ENCODE measurements around the gene F13A1. TPM values are rescaled to one million over a fixed set of nuclear protein-coding genes. Genes with fewer than 3 reads are reported as not detected.

The F13A1 gene
- total RNA-seq, 4 donors from 2014 or later: 4.1 to 90.6 (median 57.8) TPM

- no peak for DNase-seq
- no peaks in the 10 kb centered on the region for H3K36me3 ChIP-seq
- H3K27ac ChIP-seq: no peak overlapping the region
- intact Hi-C loops (cut with DNase I; ENCODE audit: low total_unique reads): no loop called here
- no peaks in the 10 kb centered on the region for H3K4me1 ChIP-seq
- no peak overlapping the region for H3K4me3 ChIP-seq
- TF ChIP-seq POLR2A (IDR thresholded peaks at IDR 0.05) (no peak), CTCF (IDR thresholded peaks at IDR 0.05) (no peak)
- H3K9me3 ChIP-seq: no peaks in the 10 kb centered on the region
- H3K27me3 ChIP-seq: no peaks in the 10 kb centered on the region
These were observed 123.7 kb downstream of the F13A1 start for GRCh38 chr6:6196762-6197161.

GRCh38 chr6:6195080-6195479 is 125.4 kb downstream of the F13A1 start:
- H3K36me3 ChIP-seq: no peaks in the 10 kb centered on the region
- no peak overlapping the region for H3K4me3 ChIP-seq
- TF ChIP-seq CTCF (IDR thresholded peaks at IDR 0.05) (no peak), POLR2A (IDR thresholded peaks at IDR 0.05) (no peak)
- H3K27ac ChIP-seq: no peak overlapping the region
- intact Hi-C loops (cut with DNase I; ENCODE audit: low total_unique reads): no loop called here
- H3K9me3 ChIP-seq: no peaks in the 10 kb centered on the region
- no peaks in the 10 kb centered on the region for H3K4me1 ChIP-seq
- H3K27me3 ChIP-seq: no peaks in the 10 kb centered on the region
- no peak for DNase-seq

- Histone ChIP-seq H3K27me3 (no peaks in the 10 kb centered on the region), H3K9me3 (no peaks in the 10 kb centered on the region), H3K4me3 (no peak overlapping the region), H3K36me3 (no peaks in the 10 kb centered on the region), H3K4me1 (no peaks in the 10 kb centered on the region), H3K27ac (no peak overlapping the region)
- no peak for DNase-seq
- intact Hi-C loops (cut with DNase I; ENCODE audit: low total_unique reads): no loop called here
- TF ChIP-seq POLR2A (IDR thresholded peaks at IDR 0.05) (no peak), CTCF (IDR thresholded peaks at IDR 0.05) (no peak)
These were observed 127.2 kb downstream of the F13A1 start for GRCh38 chr6:6193221-6193745.

DNA sequence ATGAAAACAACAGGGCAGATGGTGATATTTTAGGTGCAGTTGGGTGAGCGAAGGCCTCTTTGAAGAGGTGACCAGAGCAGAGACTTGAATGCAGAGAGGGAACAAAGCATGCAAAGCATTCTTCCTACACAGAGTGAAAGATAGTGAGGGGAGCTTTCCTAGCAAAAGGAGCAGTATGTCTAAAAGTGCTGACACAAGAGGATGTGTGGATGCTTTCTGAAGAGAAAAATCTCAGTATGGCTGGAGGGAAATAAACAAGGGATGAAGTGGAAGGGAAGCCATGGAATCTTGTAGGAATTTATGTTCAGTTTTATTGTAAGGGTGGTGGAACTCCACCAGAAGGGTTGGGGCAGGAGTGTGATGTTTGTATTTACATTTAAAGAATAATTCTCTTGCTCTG is 128.6 kb downstream of the F13A1 start:
- Histone ChIP-seq H3K36me3 (no peaks in the 10 kb centered on the region), H3K27ac (no peak overlapping the region), H3K4me1 (no peaks in the 10 kb centered on the region), H3K9me3 (no peaks in the 10 kb centered on the region), H3K27me3 (no peaks in the 10 kb centered on the region), H3K4me3 (no peak overlapping the region)
- TF ChIP-seq CTCF (IDR thresholded peaks at IDR 0.05) (no peak), POLR2A (IDR thresholded peaks at IDR 0.05) (no peak)
- no peak for DNase-seq
- intact Hi-C loops (cut with DNase I; ENCODE audit: low total_unique reads): no loop called here

DNA sequence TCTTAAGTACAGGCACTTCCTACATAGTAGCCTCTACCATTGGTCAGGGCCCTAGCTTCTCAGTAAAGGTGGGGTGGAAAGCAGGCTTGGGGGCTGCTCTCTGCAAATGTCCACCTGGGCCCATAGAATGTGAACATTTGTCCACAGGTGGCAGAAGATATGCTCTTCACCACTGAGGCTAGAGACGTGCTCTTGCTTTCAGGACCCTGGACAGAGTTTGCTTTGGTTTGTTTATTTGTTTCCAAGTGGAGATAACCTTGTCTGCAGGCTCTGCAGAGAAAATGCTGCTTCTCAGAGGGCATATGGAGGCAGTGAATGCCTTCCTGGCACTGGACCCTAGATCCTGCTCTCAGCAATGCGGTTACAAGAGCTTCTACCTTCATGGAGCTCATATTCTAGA is 129.0 kb downstream of the F13A1 start:
- Histone ChIP-seq H3K27me3 (no peaks in the 10 kb centered on the region), H3K9me3 (no peaks in the 10 kb centered on the region), H3K36me3 (no peaks in the 10 kb centered on the region), H3K4me3 (no peak overlapping the region), H3K4me1 (no peaks in the 10 kb centered on the region), H3K27ac (no peak overlapping the region)
- TF ChIP-seq CTCF (IDR thresholded peaks at IDR 0.05) (no peak), POLR2A (IDR thresholded peaks at IDR 0.05) (no peak)
- no peak for DNase-seq
- intact Hi-C loops (cut with DNase I; ENCODE audit: low total_unique reads): no loop called here

Data from uterus (tissue), 4 donors.